Activated T-cell treated with anti-CD3 and anti-CD28 coated beads for 1 hour (primary cell): ENCODE data around the gene FCN3.

ENCODE experiments used
- DNase-seq: peaks from one replicate; pipeline ENCODE4 v3.0.0-alpha.2; 2020; ENCODE audit warnings: low read depth

FCN3 gene

DNA sequence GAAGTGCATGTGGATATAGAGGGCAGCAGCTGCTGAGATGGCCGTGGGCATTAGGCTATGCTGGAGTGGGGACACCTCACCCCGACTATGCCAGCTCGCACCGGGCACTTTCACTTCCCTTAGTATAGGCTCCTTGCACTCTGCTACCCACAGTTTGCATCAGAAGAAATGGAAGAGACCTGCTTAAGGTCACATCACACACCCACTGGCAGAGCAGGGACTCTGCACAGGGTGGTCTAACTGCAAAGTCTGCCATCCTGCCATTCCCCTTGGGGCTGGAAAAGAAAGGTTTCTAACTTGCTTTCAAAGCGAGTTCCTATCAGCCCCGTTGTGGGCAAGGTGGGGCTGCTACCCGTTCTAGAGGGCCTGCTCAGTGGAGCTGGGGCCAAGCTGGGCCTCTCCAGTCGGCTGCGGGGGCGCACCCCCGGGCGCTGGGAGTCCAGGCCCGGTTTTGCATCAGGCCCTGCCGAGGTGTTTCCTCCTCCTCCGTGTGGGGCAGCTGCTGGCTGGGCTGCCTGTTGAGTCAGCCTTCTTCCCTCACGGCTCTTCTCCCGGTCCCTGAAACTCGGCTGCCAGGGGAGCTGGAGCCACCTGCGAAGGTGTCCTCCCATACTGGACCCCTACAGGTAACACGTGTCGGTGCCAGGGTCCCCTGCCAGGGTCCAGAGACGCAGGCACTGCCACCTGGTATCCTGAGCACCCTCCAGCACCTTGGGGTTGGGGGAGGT lies 32.9 kb downstream of the FCN3 start, which contains the start of gene SYTL1:
Gene SYTL1 (plus strand): TSS at position 498 of the 728 bp plus-strand sequence. CDS start 3,313 bp downstream, outside the sequence.
- peak; percentile 56 for DNase-seq

DNA sequence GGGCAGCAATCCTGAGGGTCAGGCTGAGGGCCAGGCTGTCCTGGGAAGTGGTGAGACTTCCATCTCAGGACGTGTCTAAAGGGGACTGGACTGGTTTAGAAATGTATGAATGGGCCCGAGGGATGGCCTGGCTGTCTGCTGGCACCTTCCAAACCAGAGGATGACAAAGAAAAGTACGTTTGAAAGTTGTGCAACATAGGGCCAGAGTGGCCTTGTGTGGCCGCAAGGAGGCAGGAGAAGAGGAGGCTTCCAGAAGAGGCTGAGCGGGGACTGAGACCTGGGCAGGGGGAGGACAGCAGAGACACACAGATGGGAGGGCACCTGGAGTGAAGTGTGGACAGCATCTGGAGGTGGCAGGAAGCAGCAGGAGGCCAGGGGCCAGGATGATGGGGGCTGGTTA lies 35.4 kb downstream of the FCN3 start:
- no peak for DNase-seq

GRCh38 chr1:27338751-27339150 lies 35.9 kb downstream of the FCN3 start:
- no peak for DNase-seq

DNA sequence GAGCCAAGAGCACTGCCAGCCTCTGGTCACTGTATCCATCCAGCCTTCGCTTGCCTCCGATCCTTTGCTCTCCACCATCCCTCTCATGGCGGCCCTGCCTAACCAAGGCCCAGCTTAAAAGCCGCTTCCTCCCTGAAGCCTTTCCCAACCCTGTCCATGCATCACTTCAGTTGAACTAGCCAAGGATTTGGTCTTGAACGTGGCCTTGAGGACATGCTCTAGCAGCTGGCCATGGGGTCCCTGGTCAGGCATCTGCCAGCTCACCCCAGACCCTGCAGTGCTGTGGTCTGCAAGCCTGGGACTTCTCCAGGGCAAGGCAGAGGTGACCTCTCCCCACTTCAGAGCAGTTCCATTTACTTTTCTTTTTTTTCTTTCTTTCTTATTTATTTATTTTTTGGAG lies 37.9 kb downstream of the FCN3 start:
- DNase-seq: no peak

DNA sequence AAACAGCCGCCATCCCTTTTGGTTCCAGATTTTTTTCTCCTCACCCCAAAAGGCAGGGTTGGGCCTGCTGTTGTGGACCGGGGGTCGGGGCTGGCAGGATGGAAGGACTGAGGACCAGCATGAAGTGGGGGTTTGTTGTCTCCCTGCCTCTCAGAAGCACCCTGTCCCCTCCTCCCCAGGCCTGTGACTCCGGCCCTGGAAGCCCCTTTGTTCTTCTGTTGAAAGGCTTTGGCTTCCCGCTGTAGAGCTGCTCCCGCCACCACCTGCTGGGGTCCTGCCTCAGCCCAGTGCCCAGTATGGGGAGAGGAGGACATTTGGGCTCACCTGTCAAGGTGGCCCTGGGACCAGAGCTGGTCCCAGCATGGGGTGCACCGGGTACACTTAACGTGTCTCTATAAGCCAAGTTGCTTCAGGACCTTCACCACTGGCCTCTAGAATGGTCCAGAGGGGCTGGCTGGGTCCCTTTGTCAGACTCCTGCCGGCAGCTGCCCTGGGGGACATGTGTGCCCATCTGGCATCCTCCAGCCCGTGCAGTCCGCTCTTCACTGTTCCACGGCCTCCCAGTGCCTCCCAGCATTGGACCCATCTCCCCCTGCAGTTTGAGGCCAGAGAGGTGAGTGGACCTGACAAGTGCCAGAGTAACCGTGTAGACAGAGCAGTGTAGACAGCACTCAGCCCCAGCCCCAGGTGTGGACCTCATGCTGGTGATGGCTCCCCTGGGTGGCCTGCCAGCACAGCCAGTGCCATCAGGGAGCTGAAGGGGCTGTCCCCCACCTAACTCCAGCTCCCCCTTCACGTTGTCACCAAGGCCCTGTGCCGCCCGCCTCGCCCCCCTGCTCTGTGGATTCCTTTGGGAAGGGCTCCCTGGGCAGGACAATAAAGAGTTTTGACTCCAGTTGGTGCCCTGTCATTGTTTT lies 38.9 kb downstream of the FCN3 start:
- DNase-seq: no peak

DNA sequence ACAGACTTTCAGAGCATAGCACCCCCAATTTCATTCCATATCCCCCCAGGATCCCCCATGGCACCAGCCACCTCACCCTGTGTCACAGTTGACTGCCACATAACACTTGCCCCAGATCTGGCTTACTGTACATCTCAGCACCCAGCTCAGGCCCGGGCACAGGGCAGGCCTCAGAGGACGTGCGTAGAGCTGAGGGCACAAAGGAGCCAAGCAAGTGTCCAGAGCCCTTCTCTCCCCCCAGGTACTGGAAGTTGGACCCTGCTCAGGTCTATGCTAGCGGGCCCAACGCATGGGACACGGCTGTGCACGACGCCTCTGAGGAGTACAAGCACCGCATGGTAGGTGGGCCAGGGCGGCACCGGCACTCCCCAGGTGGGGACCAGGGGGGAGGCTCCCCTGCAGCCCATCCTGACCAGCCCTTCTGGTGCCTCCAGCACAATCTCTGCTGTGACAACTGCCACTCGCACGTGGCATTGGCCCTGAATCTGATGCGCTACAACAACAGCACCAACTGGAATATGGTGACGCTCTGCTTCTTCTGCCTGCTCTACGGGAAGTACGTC lies 40.8 kb downstream of the FCN3 start:
- no peak for DNase-seq

DNA sequence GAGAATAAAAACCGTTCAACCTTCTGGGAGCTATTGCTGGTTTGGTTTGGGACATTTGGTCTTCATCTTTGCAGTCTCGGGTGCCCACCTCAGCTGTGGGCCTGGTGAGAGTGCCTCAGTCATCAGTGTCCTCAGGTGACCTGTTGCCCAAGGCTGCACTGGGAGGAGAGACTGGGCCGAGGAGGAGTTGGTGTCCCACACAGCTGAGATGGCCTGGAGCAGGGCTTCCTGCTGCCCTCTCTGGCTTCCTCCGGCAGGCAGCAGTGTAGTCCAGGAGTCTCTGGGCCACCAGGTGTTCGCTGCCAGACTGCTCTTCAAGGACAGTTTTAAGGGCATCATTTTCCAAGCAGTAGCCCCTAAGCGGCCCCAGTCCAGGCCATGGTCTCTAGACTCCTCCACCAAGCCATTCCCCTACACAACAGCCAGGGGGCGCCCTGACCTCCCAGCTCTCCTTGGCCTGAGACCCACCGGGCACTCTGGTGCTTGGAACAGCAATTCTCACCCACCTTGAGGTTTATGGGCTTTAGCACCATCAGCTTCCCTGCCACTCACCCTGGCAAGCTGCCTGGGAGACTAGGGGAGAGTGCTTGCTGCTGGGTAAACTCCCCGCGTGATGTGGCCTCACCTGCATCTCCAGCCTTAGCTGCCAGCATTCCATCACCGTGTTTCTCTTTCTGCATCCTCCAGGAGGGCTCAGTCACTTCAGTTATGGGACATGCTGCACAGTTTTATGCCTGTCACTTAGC lies 41.9 kb downstream of the FCN3 start:
- DNase-seq: peak; percentile 53

DNA sequence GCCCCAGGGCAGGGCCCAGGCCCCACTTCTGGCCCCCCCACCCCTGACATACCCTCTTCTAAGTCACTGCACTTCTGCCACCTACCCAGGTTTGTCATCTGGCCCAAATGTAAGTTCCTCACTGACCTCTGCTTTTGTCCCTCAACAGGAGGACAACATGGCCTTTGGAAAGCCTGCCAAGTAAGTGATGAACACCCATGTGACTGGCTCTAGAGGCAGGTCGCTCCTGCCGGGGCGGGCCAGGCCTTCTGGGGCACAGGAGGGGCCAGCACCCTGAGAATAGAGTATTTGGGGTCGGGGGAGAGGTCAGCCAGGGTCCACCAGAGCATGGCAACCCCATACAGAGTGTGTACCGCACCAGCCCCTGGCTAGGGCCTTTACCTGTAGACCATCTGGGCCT lies 42.7 kb downstream of the FCN3 start:
- DNase-seq: no peak

GRCh38 chr1:27331426-27331825 lies 43.2 kb downstream of the FCN3 start:
- DNase-seq: no peak

GRCh38 chr1:27330786-27331185 lies 43.8 kb downstream of the FCN3 start:
- no peak for DNase-seq

DNA sequence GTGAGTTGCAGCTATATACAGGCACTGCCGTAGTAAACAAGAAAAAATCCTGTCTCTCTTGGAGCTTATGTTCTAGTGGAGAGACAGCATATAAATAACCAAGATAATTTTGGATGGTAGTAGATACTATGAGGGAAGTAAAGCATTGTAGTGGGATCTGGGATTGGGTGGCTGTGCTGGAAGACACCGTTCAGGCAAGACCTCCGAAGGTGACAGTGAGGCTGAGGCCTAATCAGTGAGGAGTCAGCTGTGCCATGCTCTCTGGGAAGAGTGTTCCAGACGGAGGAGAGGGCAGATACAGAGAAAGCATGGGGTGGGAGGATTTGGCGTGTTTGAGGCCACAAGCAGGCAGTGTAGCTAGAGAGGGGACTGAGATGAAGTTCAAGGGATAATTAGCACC lies 46.7 kb downstream of the FCN3 start:
- no peak for DNase-seq

DNA sequence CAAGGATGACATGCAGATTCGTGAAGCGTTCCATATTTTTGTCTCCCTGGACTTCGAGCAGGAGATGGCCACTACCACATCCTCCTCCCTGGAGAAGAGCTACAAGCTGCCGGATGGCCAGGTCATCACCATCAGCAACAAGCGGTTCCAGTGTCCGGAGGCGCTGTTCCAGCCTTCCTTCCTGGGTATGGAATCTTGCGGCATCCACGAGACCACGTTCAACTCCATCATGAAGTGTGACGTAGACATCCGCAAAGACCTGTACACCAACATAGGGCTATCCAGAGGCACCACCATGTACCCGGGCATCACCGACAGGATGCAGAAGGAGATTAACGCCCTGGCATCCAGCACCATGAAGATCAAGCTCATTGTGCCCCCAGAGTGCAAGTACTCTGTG lies 49.3 kb downstream of the FCN3 start:
- DNase-seq: no peak

GRCh38 chr1:27322569-27323240 lies 51.9 kb downstream of the FCN3 start:
- DNase-seq: no peak

- peak; percentile 92 for DNase-seq
Observed at GRCh38 chr1:27321813-27322568, 52.6 kb downstream of the FCN3 start, which contains the start of gene TMEM222. Gene TMEM222 (plus strand): TSS chr1:27322163. CDS start chr1:27322198, 35 bp downstream.
